SK-N-SH (cell line): ENCODE results near the gene IFI27L1. TPM values are rescaled to one million over a fixed set of nuclear protein-coding genes. Genes with fewer than 3 reads are reported as not detected.
A peak's percentile ranks its signal among the peaks of the same experiment; 100 is the strongest.

Source experiments
- CTCF ChIA-PET: fragments of 300-600, 350-600 bp; formaldehyde crosslinking; extraction: SDS; loops from one replicate; lab custom pipeline; 2021; lab: Yijun Ruan, JAX
- POLR2A ChIA-PET: fragments of 350-600 bp; sonication (Branson Sonifier 250); formaldehyde crosslinking; extraction: SDS; loops from one replicate; lab custom pipeline; 2020; ENCODE audit warnings: antibody characterized with exemption, inconsistent platforms; lab: Yijun Ruan, JAX
- DNase-seq: peaks from one replicate; pipeline ENCODE4 v3.0.0; 2012
- H2AFZ ChIP-seq: fragments of 200-600 bp; sonication (generic); 2 replicates; pipeline ENCODE4 v1.8.1; 2016; ENCODE audit warnings: antibody characterized with exemption, mild to moderate bottlenecking, low read depth
- H3F3A ChIP-seq: fragments of 200-600 bp; sonication (generic); replicated peaks from 2 replicates; pipeline ENCODE3; 2016; ENCODE audit warnings: antibody characterized with exemption, mild to moderate bottlenecking; ENCODE audit not compliant: insufficient read depth
- H3K27ac ChIP-seq, 2 experiments: fragments of 200-500 bp in 1 of 2; fragments of 200-600 bp in 1 of 2; sonication (Bioruptor generic) in 1 of 2; sonication (generic), shearing (Covaris generic) in 1 of 2; 2 replicates each; pipeline versions ENCODE4 v1.5.1 to v1.6.1; 2014 to 2016; ENCODE audit warnings: low read depth in 2 of 2, inconsistent platforms in 1 of 2, low read length in 1 of 2, mild to moderate bottlenecking in 1 of 2, mixed read lengths in 1 of 2
- H3K27me3 ChIP-seq: fragments of 200-600 bp; sonication (generic), shearing (Covaris generic); 2 replicates; pipeline ENCODE4 v1.6.1; 2016; ENCODE audit warnings: mixed run types; ENCODE audit not compliant: insufficient read depth
- H3K36me3 ChIP-seq, 2 experiments: fragments of 200-500 bp in 1 of 2; fragments of 200-600 bp in 1 of 2; sonication (Bioruptor generic) in 1 of 2; sonication (generic) in 1 of 2; replicated peaks in 1 of 2; 2 replicates each; pipeline versions ENCODE3 to v1.5.1; 2014 to 2016; ENCODE audit warnings: low read length in 1 of 2, mild to moderate bottlenecking in 1 of 2; ENCODE audit not compliant: insufficient read depth in 2 of 2, control insufficient read depth in 1 of 2
- H3K4me1 ChIP-seq, 2 experiments: fragments of 200-500 bp in 1 of 2; fragments of 200-600 bp in 1 of 2; sonication (Bioruptor generic) in 1 of 2; sonication (generic), shearing (Covaris generic) in 1 of 2; 2 replicates each; pipeline versions ENCODE4 v1.5.1 to v1.6.1; 2014 to 2016; ENCODE audit warnings: low read depth in 1 of 2, low read length in 1 of 2, mixed run types in 1 of 2; ENCODE audit not compliant: insufficient read depth in 2 of 2, control insufficient read depth in 1 of 2
- H3K4me2 ChIP-seq: fragments of 200-600 bp; sonication (generic), shearing (Covaris generic); 2 replicates; pipeline ENCODE4 v1.6.1; 2017; ENCODE audit warnings: mixed run types
- H3K4me3 ChIP-seq, 2 experiments: fragments of 200-500 bp in 1 of 2; fragments of 200-600 bp in 1 of 2; sonication (Bioruptor generic) in 1 of 2; sonication (generic), shearing (Covaris generic) in 1 of 2; 2 replicates each; pipeline versions ENCODE4 v1.5.1 to v1.8.1; 2014 to 2016; ENCODE audit warnings: low read depth in 2 of 2, inconsistent platforms in 1 of 2, low read length in 1 of 2, mild to moderate bottlenecking in 1 of 2, mixed read lengths in 1 of 2, moderate library complexity in 1 of 2
- H3K79me2 ChIP-seq: fragments of 200-600 bp; sonication (generic); 2 replicates; pipeline ENCODE4 v1.8.1; 2017; ENCODE audit warnings: mild to moderate bottlenecking; ENCODE audit not compliant: insufficient read depth
- H3K9ac ChIP-seq: fragments of 200-600 bp; sonication (generic); 2 replicates; pipeline ENCODE4 v1.6.1; 2017; ENCODE audit warnings: mixed run types
- H3K9me2 ChIP-seq: fragments of 200-600 bp; sonication (generic); 2 replicates; pipeline ENCODE4 v1.6.1; 2017; ENCODE audit warnings: mixed run types
- H3K9me3 ChIP-seq: fragments of 200-600 bp; sonication (generic); 2 replicates; pipeline ENCODE4 v1.6.1; 2017; ENCODE audit warnings: mixed run types, mild to moderate bottlenecking, moderate library complexity
- H4K20me1 ChIP-seq: fragments of 200-600 bp; sonication (generic); 2 replicates; pipeline ENCODE4 v1.6.1; 2017; ENCODE audit warnings: mild to moderate bottlenecking, mixed run types; ENCODE audit not compliant: insufficient read depth
- CTCF ChIP-seq: fragments of 200-600 bp; sonication (generic); IDR thresholded peaks from 2 replicates; pipeline ENCODE4 v1.6.1; 2017; ENCODE audit warnings: antibody characterized with exemption, mild to moderate bottlenecking, moderate library complexity
- ELF1 ChIP-seq: IDR thresholded peaks from 2 replicates; pipeline ENCODE4 v1.4.0; 2012
- EZH2phosphoT487 ChIP-seq: fragments of 200-600 bp; sonication (generic); IDR thresholded peaks from 2 replicates; pipeline ENCODE4 v1.6.1; 2017; ENCODE audit warnings: low read depth, mixed run types, mild to moderate bottlenecking, antibody characterized with exemption, moderate library complexity, borderline replicate concordance
- FOSL2 ChIP-seq: IDR thresholded peaks from 2 replicates; pipeline ENCODE4 v1.4.0; 2012; ENCODE audit warnings: low read depth, mild to moderate bottlenecking, moderate library complexity, borderline replicate concordance
- FOXJ3 ChIP-seq: sonication (generic); formaldehyde crosslinking; IDR thresholded peaks from 2 replicates; pipeline ENCODE4 v1.5.1; 2020; ENCODE audit warnings: mild to moderate bottlenecking, missing genetic modification reagents
- MEF2A ChIP-seq: IDR thresholded peaks from 2 replicates; pipeline ENCODE4 v1.4.0; 2012; ENCODE audit warnings: low read depth, borderline replicate concordance
- MXI1 ChIP-seq: IDR thresholded peaks from 2 replicates; pipeline ENCODE4 v1.6.1; 2012; ENCODE audit warnings: mild to moderate bottlenecking, low read depth, low read length, improper control_type of control experiment
- PBX3 ChIP-seq: IDR thresholded peaks from 2 replicates; pipeline ENCODE4; 2012
- REST ChIP-seq: IDR thresholded peaks from 2 replicates; pipeline ENCODE4 v1.6.1; 2012; ENCODE audit warnings: mild to moderate bottlenecking, low read depth, low read length, moderate library complexity
- RFX5 ChIP-seq: IDR thresholded peaks from 2 replicates; pipeline ENCODE4 v1.6.1; 2012; ENCODE audit warnings: mild to moderate bottlenecking, improper control_type of control experiment, low read length
- WGBS: methylation state at CpG from one replicate; pipeline ENCODE4 v1.1.6; 2017; ENCODE audit warnings: low lambda C conversion rate; 5-methylcytosine and 5-hydroxymethylcytosine counted together
- polyA plus RNA-seq, 3 experiments: library from polyadenylated mRNA; depleted of rRNA; stranded (reverse); fragments of >200 nt; gene quantifications; 2 replicates each; pipeline ENCODE4 v1.2.3, GENCODE V29; 2012

The IFI27L1 gene
- polyA plus RNA-seq, 1 of the 3 experiments (the other 2 are of a cell fraction): 35.3 TPM

GRCh38 chr14:94088516-94088915 lies 7.4 kb downstream of the IFI27L1 start (continued):
- TF ChIP-seq FOXJ3 (CRISPR knock-in tag) (no peak), EZH2phosphoT487 (no peak), MEF2A (no peak), CTCF (no peak), RFX5 (no peak), ELF1 (no peak), FOSL2 (peak; percentile 8; the same call in 1 of the 2 replicates), PBX3 (peak; percentile 16; the same call in 1 of the 2 replicates)

GRCh38 chr14:94089479-94089878 lies 8.4 kb downstream of the IFI27L1 start:
- Histone ChIP-seq H3K79me2 (no peaks in the 10 kb centered on the region; the same call in 1 of the 2 replicates), H3F3A (no peaks in the 10 kb centered on the region), H3K36me3 (no peaks in the 10 kb centered on the region), H3K4me3 (no peak overlapping the region), H3K9ac (no peak overlapping the region), H4K20me1 (no peaks in the 10 kb centered on the region), H3K27ac (no peak overlapping the region), H3K9me2 (no peaks in the 10 kb centered on the region), H3K4me2 (no peak overlapping the region), H2AFZ (no peak overlapping the region), H3K4me1 (no peaks in the 10 kb centered on the region; a peak in 1 of 4 replicates), H3K9me3 (no peaks in the 10 kb centered on the region), H3K27me3 (no peaks in the 10 kb centered on the region)
- ChIA-PET CTCF (interaction anchor here (1.7 to 2.4 kb wide), 2 partner anchors 43 to 47 kb away, joined by 4 to 6 read pairs; no protein-coding TSS in a partner anchor), POLR2A (no interaction called here)
- TF ChIP-seq MXI1 (no peak), REST (no peak), FOSL2 (peak; percentile 53; the same call in 1 of the 2 replicates)
- 64% methylated on average over 4 of the region's 4 CpGs for WGBS
- no peak for DNase-seq
